Measurements from ENCODE around the gene GNRH2.
"Not testable (repeated sequence)": the region's sequence is repeated elsewhere in the genome, so short reads cannot be mapped to it uniquely, and the experiment has no call there.

- TF ChIP-seq CTCF, EZH2phosphoT487 (IDR thresholded peaks at IDR 0.05): not testable (repeated sequence)
These were observed 29.8 kb downstream of the GNRH2 start for GRCh38 chr20:3073251-3073643.

Data from neural progenitor cell (in vitro differentiated cells).